Stomach (tissue), 4 donors: ENCODE data around the gene KANSL1.

Experiments
- CTCF ChIP-seq, 7 experiments: fragments of 450-650 bp in 4 of 7; fragments of 200-600 bp in 3 of 7; sonication (generic) in 3 of 7; IDR thresholded peaks; one replicate each; pipeline ENCODE4 v1.5.1; 2016 to 2019; ENCODE audit warnings: antibody characterized with exemption in 7 of 7, control low read depth in 2 of 7, mild to moderate bottlenecking in 1 of 7
- EP300 ChIP-seq: sonication (generic); formaldehyde crosslinking; IDR thresholded peaks from one replicate; pipeline ENCODE4 v1.6.1; 2017; ENCODE audit warnings: antibody characterized with exemption

- TF ChIP-seq EP300 = no peak
- TF ChIP-seq CTCF (IDR thresholded peaks at IDR 0.05) = no peak
Observed at GRCh38 chr17:45998987-45999899, 194.0 kb downstream of the KANSL1 start, which contains the start of gene STH.
